Endothelial cell of umbilical vein (primary cell): ENCODE measurements around the gene ANAPC1.
"Not testable (repeated sequence)": the region's sequence is repeated elsewhere in the genome, so short reads cannot be mapped to it uniquely, and the experiment has no call there.

ENCODE experiments used
- CTCF ChIP-seq, 2 donors: IDR thresholded peaks; 1 replicate in 1 of 2; 2 replicates in 1 of 2; pipeline ENCODE4 v1.5.1; 2011; ENCODE audit warnings: low read length in 2 of 2, mild to moderate bottlenecking in 2 of 2, moderate library complexity in 2 of 2, control low read depth in 1 of 2, inconsistent platforms in 1 of 2, low read depth in 1 of 2; ENCODE audit not compliant: insufficient read depth in 1 of 2; ENCODE audit errors: extremely low read depth in 1 of 2
- EZH2 ChIP-seq: IDR thresholded peaks from 2 replicates; pipeline ENCODE4 v1.6.1; 2012; ENCODE audit warnings: borderline replicate concordance, low read depth, mild to moderate bottlenecking, moderate library complexity, low read length, inconsistent platforms; ENCODE audit not compliant: severe bottlenecking
- FOS ChIP-seq: IDR thresholded peaks from 2 replicates; pipeline ENCODE4 v1.6.1; 2011; ENCODE audit warnings: mild to moderate bottlenecking, low read length, moderate library complexity, borderline replicate concordance; ENCODE audit not compliant: insufficient read depth
- JUN ChIP-seq: IDR thresholded peaks from 2 replicates; pipeline ENCODE4 v1.6.1; 2011; ENCODE audit warnings: borderline replicate concordance, low read depth; ENCODE audit not compliant: insufficient read length, insufficient read depth
- MYC ChIP-seq: IDR thresholded peaks from one replicate; pipeline ENCODE4 v1.6.1; 2011; ENCODE audit warnings: mild to moderate bottlenecking, low read depth, low read length
- POLR2A ChIP-seq: IDR thresholded peaks from 2 replicates; pipeline ENCODE4 v1.6.1; 2012; ENCODE audit warnings: low read depth, mild to moderate bottlenecking, control low read depth, low read length
- POLR2AphosphoS5 ChIP-seq: IDR thresholded peaks from 2 replicates; pipeline ENCODE4 v1.6.1; 2012; ENCODE audit warnings: low read depth, mild to moderate bottlenecking, control low read depth, low read length, moderate library complexity; ENCODE audit not compliant: insufficient read depth
- TF ChIP-seq, protein P1 (sequence below): IDR thresholded peaks from 2 replicates; pipeline ENCODE4 v1.6.1; 2011; ENCODE audit not compliant: insufficient read depth, insufficient read length

GRCh38 chr2:111834221-111834620, 49.8 kb downstream of the ANAPC1 start:
- TF ChIP-seq JUN; POLR2AphosphoS5; CTCF (IDR thresholded peaks at IDR 0.05; ENCODE audit: extremely low read depth in 1 of 2, insufficient read depth in 1 of 2, low read depth in 1 of 2, low read length in 2 of 2); POLR2A; EZH2; FOS; MYC: not testable (repeated sequence)
- TF ChIP-seq, protein P1, sequence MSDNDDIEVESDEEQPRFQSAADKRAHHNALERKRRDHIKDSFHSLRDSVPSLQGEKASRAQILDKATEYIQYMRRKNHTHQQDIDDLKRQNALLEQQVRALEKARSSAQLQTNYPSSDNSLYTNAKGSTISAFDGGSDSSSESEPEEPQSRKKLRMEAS: not testable (repeated sequence)
